Adrenal gland (tissue), 12 donors: ENCODE results near the gene PRPF40A. TPM values are rescaled to one million over a fixed set of nuclear protein-coding genes. Genes with fewer than 3 reads are reported as not detected.

ENCODE experiments used
- DNase-seq, 7 donors: peaks; one replicate each; pipeline ENCODE4 v3.0.0-alpha.2; 2019 to 2020
- H3K27ac ChIP-seq, 5 donors: fragments of 200-600 bp; sonication (generic) in 4 of 5; 1 replicate in 3 of 5; 2 replicates in 2 of 5; pipeline versions ENCODE4 v1.5.1 to v1.8.0; 2016 to 2020; ENCODE audit warnings: mild to moderate bottlenecking in 1 of 5
- H3K27me3 ChIP-seq: fragments of 200-600 bp; 2 replicates; pipeline ENCODE4 v1.8.0; 2021
- H3K36me3 ChIP-seq, 2 donors: fragments of 200-600 bp; replicated peaks in 1 of 2; 1 replicate in 1 of 2; 2 replicates in 1 of 2; pipeline versions ENCODE4 v1.5.1 to v1.8.0; 2018 to 2022
- H3K4me1 ChIP-seq, 2 donors: fragments of 200-600 bp; replicated peaks in 1 of 2; 1 replicate in 1 of 2; 2 replicates in 1 of 2; pipeline versions ENCODE4 v1.5.1 to v1.8.0; 2018 to 2021
- H3K4me3 ChIP-seq, 4 donors: fragments of 200-600 bp; sonication (generic) in 3 of 4; one replicate each; pipeline ENCODE4 v1.5.1; 2016 to 2018
- H3K9me3 ChIP-seq, 3 donors: fragments of 200-600 bp; sonication (generic) in 1 of 3; replicated peaks in 1 of 3; 1 replicate in 2 of 3; 2 replicates in 1 of 3; pipeline versions ENCODE4 v1.5.1 to v1.8.0; 2016 to 2021
- POLR2A ChIP-seq, 2 donors: fragments of 450-650 bp; IDR thresholded peaks; one replicate each; pipeline ENCODE4 v1.6.1; 2017; ENCODE audit warnings: antibody characterized with exemption in 2 of 2, mild to moderate bottlenecking in 2 of 2, moderate library complexity in 1 of 2
- WGBS, 4 donors: extraction: QIAGEN DNeasy Blood & Tissue Kit in 2 of 4; methylation state at CpG; one replicate each; pipeline versions ENCODE4 v1.1.5 to v1.1.7; 2013 to 2017; 5-methylcytosine and 5-hydroxymethylcytosine counted together
- intact Hi-C, 2 donors: fragments of 100-400 bp; cut with DNase I; formaldehyde crosslinking; loops; one replicate each; pipeline versions ENCODE4 v1.14.1 to v1.15.0; 2022 to 2023
- polyA plus RNA-seq, 3 donors: library from polyadenylated mRNA; stranded (reverse); fragments of 200-250 nt in 2 of 3; fragments of 350-450 nt in 1 of 3; fragmentation: Illumina TruSeq in 1 of 3; extraction: RNeasy Lipid Tissue Mini Kit (QIAGEN cat#74804) in 1 of 3; gene quantifications; one replicate each; pipeline ENCODE4 v1.2.3, GENCODE V29; 2013 to 2014
- total RNA-seq, 9 donors: library from RNA; depleted of rRNA in 4 of 9; stranded (reverse); fragments of >200 nt in 4 of 9; fragments of 120-200 nt in 1 of 9; fragmentation: NEBNext Ultra II Directional in 1 of 9; extraction: Animal tissue kit (Norgen Biotek cat#: 25700) in 1 of 9; gene quantifications; one replicate each; pipeline versions ENCODE4 v1.1.0 to v1.2.4, GENCODE V29; 2013 to 2023
- TF ChIP-seq, protein P1 (sequence below), 6 experiments: fragments of 450-650 bp in 4 of 6; fragments of 200-600 bp in 2 of 6; sonication (generic) in 1 of 6; IDR thresholded peaks; 1 replicate in 5 of 6; 2 replicates in 1 of 6; pipeline versions ENCODE4 v1.5.1 to v1.8.0; 2016 to 2021; ENCODE audit warnings: antibody characterized with exemption in 6 of 6, mild to moderate bottlenecking in 2 of 6, moderate library complexity in 1 of 6
- donor health status: healthy with polysubstance abuse.
- donor health status: Bipolar disorder and iron deficiency.
- donor health status: DM: yes; HTN: yes; CAD: no.
- donor health status: DM: no; HTN: no; CAD: no.
- donor health status: DM: no; HTN: no; CAD: no.
- donor health status: DM: yes; HTN: yes; CAD: no.

The PRPF40A gene
- total and polyA plus RNA-seq, 12 donors = 15.6 to 133 (median 68.9) TPM

DNA sequence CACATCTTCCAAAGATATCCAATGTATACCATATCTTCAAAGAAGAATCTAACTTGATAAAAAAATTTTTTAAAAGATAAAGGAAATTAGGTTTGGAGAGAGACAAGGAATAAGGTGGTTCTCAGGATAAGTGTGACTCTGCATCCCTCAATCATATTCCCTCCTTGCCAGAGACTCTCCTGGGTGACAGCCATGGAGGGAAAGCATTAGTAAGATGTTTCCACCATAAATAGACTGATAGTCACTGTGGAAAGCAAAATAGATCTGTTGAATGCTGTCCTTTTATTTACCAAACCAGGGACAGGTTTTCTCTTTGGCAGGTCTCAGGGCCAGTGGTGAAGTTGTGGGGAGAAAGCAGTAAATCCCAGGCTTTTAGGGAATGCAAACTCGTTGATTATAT is 107.6 kb downstream of the PRPF40A start:
- Histone ChIP-seq H3K27ac (no peak overlapping the region), H3K36me3 (no peaks in the 10 kb centered on the region), H3K4me1 (peaks cover 0 to 24% of the 10 kb centered on the region in 2 donors), H3K9me3 (no peaks in the 10 kb centered on the region), H3K27me3 (no peaks in the 10 kb centered on the region), H3K4me3 (no peak overlapping the region)
- DNase-seq = no peak
- TF ChIP-seq, protein P1, sequence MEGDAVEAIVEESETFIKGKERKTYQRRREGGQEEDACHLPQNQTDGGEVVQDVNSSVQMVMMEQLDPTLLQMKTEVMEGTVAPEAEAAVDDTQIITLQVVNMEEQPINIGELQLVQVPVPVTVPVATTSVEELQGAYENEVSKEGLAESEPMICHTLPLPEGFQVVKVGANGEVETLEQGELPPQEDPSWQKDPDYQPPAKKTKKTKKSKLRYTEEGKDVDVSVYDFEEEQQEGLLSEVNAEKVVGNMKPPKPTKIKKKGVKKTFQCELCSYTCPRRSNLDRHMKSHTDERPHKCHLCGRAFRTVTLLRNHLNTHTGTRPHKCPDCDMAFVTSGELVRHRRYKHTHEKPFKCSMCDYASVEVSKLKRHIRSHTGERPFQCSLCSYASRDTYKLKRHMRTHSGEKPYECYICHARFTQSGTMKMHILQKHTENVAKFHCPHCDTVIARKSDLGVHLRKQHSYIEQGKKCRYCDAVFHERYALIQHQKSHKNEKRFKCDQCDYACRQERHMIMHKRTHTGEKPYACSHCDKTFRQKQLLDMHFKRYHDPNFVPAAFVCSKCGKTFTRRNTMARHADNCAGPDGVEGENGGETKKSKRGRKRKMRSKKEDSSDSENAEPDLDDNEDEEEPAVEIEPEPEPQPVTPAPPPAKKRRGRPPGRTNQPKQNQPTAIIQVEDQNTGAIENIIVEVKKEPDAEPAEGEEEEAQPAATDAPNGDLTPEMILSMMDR (IDR thresholded peaks at IDR 0.05) = no peak
- intact Hi-C loops = no loop called here
- WGBS, 4 donors = 44 to 59% (median 49%) methylated on average over 1 of the region's 1 CpG

DNA sequence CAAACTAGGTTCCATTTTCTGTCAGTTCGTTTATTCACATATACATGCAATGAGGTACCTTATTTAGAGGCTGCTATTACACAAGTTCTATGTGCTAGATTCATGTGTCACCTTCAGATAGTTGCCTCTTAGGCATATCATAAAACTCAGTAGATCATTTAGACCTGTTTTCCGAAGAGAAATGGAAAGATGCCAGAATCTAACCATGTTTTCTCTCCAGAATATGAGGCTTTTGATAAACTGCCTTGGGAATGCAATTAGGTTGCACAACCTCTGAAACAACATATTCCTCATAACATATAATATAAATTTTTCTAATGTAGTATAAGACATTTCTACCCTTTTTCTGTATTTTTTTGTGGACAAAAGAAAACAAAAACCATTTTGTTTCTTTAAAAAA is 108.1 kb downstream of the PRPF40A start:
- DNase-seq = no peak
- intact Hi-C loops = no loop called here
- TF ChIP-seq POLR2A (IDR thresholded peaks at IDR 0.05) = no peak
- TF ChIP-seq, protein P1 (IDR thresholded peaks at IDR 0.05) = no peak
- H3K27ac ChIP-seq = no peak overlapping the region
- H3K27me3 ChIP-seq = no peaks in the 10 kb centered on the region
- H3K9me3 ChIP-seq = no peaks in the 10 kb centered on the region
- no peak overlapping the region for H3K4me3 ChIP-seq
- WGBS, 4 donors = 60 to 76% (median 64%) methylated on average over 2 of the region's 2 CpGs
- no peaks in the 10 kb centered on the region for H3K36me3 ChIP-seq
- H3K4me1 ChIP-seq = peaks cover 0 to 24% of the 10 kb centered on the region in 2 donors

DNA sequence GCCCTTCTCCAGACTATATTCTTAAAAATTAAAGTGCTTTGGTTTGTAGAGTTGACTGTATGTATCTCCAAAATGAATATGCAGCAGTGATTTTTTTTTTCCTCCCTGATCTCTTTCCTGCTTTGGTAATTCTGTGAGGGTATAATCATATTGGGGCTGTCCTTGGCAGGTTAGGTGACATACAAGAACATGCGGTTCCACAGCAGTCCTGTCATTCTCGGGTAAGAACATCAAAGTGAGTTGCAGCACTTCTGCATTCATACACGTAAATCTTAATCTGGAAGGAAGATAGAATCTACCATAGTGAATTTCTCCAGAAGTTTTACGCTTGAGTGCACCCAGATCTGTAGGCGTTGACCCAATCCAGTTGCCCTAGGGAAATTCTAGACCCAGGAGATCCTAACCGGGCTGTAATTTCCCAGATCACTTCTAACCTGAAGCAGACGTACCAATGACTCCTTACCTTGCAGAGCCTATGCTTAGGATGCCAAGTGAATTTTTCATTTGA is 109.4 kb downstream of the PRPF40A start:
- Histone ChIP-seq H3K27ac (no peak overlapping the region), H3K9me3 (no peaks in the 10 kb centered on the region), H3K27me3 (no peaks in the 10 kb centered on the region), H3K4me3 (no peak overlapping the region), H3K4me1 (peaks cover 0 to 14% of the 10 kb centered on the region in 2 donors), H3K36me3 (no peaks in the 10 kb centered on the region)
- TF ChIP-seq, protein P1 (IDR thresholded peaks at IDR 0.05) = no peak
- intact Hi-C loops = no loop called here
- DNase-seq = no peak
- 87 to 98% (median 96%) methylated on average over 7 of the region's 7 CpGs for WGBS, 4 donors

DNA sequence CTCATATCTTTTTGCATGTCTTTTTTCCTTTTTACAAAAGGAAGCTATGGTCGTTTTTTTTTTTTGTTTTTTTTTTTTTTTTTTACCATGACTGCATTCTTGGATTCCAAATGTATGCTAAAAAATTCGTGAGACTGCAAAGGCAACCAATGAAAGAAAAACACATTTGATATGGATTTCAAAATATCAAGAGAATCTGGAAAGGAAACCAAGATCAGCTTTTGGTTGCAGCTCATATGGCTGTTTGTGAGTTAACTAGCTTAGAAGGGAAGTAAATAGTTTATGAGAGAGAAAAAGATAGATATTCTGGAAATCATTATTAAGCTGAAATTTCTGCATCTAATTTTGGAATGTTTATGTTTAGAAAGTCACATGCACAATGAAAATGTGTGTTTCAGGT is 110.3 kb downstream of the PRPF40A start:
- DNase-seq = no peak
- no peak overlapping the region for H3K4me3 ChIP-seq
- H3K27me3 ChIP-seq = no peaks in the 10 kb centered on the region
- H3K36me3 ChIP-seq = no peaks in the 10 kb centered on the region
- intact Hi-C loops = no loop called here
- WGBS, 4 donors = 44 to 52% (median 45%) methylated on average over 2 of the region's 2 CpGs
- no peak overlapping the region for H3K27ac ChIP-seq
- no peaks in the 10 kb centered on the region for H3K9me3 ChIP-seq
- TF ChIP-seq POLR2A (IDR thresholded peaks at IDR 0.05) = no peak
- TF ChIP-seq, protein P1 (IDR thresholded peaks at IDR 0.05) = no peak
- peaks cover 0 to 10% of the 10 kb centered on the region in 2 donors for H3K4me1 ChIP-seq
